Mesenteric fat pad (tissue), 1 donor: ENCODE measurements around the gene STARD13. TPM values are rescaled to one million over a fixed set of nuclear protein-coding genes. Genes with fewer than 3 reads are reported as not detected.
"Not testable (repeated sequence)": the region's sequence is repeated elsewhere in the genome, so short reads cannot be mapped to it uniquely, and the experiment has no call there.

ENCODE experiments used
- DNase-seq: peaks from one replicate; pipeline ENCODE4 v3.0.0-alpha.2; 2020; ENCODE audit warnings: low spot score
- total RNA-seq: library from RNA; stranded (reverse); fragmentation: NEBNext Ultra II Directional; extraction: Animal tissue kit (Norgen Biotek cat#: 25700); gene quantifications from one replicate; pipeline ENCODE4 v1.2.1, GENCODE V29; 2021
- donor health status: DM: yes; HTN: yes; CAD: no.

The STARD13 gene
- total RNA-seq, 1 donor from 2014 or later = 59.2 TPM

DNA sequence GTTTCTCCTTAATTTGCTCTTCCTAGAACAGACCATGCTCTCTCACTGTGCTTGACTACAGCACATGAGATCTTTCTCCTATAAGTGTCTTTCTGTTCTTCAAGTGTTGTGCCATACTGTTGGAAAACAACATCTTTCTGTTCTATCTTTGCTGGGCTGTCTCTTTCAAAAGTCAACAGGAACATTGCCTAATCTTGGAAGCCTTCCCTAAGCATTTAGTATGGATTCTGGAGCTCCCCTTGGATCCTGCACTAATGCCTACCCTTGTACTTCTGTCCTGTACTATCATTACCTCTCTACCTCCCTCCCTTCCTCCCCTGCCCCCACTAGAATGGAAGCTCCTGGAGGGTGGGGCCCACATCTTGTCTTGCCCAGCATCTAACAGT, 26.8 kb downstream of the STARD13 start:
- no peak for DNase-seq

GRCh38 chr13:33257841-33258807, 27.4 kb downstream of the STARD13 start:
- DNase-seq = no peak

- no peak for DNase-seq
Observed at GRCh38 chr13:33256148-33256840, 29.3 kb downstream of the STARD13 start.

DNA sequence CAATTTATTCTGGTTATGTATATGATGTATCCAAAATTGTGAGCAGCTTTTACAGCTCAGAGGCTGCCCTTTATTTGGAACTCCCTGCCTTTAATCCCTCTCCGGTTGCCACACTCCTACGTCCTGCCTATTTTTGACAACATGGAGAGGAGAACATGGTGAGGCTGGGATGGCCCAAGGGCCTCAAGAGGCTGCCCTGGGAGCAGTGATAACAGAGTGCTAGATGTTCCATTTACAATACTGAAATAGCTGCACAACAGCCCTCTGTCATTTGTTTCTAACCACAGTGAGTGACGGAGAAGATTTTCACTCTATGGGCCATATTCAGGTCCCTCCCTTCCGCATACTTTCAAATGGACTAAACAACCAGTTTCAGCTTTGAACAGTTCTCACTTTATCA, 33.4 kb downstream of the STARD13 start:
- DNase-seq = no peak

DNA sequence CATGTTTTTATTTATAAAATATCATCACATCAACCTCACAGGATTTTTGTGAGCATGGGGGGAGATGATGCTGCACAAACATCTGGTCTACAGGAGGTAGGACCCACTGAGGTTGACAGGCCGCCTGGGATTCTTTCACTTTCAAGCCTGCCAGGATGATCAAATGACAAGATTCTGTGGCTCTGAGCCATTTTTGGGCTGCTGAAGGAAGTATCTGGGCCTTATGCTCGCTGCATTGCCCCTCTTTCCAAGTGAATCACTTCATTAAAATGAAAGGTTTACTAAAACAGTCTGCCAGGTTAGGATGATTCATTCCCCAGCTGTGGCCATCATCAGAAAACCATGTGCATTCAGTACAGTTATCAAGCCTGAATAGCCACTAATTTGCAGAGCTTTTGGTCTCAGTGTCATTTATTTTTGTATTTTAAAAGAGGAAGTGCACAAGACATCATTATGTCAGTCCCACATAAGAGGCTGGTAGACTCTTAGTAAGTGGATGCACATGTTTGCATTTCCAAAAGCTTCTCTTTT, 34.4 kb downstream of the STARD13 start:
- DNase-seq = no peak

- no peak for DNase-seq
Observed at GRCh38 chr13:33250609-33251008, 34.9 kb downstream of the STARD13 start.

GRCh38 chr13:33249894-33250293, 35.7 kb downstream of the STARD13 start:
- no peak for DNase-seq

- no peak for DNase-seq
Observed at GRCh38 chr13:33249066-33249465, 36.5 kb downstream of the STARD13 start.

GRCh38 chr13:33245505-33246158, 39.9 kb downstream of the STARD13 start:
- DNase-seq = no peak

DNA sequence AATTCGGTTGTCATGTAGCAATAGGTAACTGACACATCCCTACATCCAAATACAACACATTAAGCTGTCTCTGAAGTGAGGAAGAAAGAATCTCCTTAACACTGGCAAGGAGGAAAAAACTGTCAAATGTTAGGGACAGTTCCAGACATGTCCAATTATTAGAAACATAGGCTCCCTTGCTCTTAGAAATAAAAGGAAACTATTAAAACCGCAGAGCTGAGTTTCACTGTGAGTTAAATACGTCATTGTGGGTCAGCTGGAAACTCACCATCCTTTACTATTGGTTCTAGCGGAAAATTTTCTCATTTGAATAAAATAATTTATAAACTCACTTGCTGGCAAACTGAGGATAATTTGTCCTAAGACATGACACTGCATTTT, 40.7 kb downstream of the STARD13 start:
- DNase-seq = no peak

DNA sequence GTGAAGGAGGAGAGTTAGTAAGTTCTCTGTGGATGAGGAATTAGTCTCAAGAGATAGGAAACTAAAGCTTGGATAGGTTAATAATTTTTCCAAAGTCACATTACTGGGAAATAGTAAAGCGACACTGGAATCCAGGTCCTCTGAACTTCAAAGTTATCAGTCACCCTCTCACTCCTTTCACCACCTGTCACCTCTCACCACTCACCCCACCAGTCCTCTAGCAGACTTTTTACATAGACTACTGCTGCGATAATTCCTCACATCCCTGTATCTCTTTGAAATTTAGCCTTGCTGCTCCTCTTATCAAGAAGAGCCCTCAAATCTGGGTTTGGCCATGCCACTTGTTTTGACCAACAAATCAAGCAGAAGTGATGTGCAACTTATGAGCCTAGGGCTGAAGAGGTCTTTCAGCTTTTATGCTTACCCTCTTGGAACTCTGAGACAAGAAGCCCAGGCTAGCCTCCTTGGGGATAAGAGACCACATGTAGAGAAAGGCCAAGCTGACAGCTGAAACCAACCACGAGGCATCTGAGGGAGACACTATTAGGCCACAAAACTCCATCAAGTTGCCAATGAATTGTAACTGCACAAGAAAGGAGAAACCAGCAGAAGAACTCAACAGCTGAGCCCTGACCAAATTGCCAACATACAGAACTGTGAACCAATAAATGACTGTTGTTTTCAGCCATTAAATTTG, 41.2 kb downstream of the STARD13 start:
- DNase-seq = no peak

DNA sequence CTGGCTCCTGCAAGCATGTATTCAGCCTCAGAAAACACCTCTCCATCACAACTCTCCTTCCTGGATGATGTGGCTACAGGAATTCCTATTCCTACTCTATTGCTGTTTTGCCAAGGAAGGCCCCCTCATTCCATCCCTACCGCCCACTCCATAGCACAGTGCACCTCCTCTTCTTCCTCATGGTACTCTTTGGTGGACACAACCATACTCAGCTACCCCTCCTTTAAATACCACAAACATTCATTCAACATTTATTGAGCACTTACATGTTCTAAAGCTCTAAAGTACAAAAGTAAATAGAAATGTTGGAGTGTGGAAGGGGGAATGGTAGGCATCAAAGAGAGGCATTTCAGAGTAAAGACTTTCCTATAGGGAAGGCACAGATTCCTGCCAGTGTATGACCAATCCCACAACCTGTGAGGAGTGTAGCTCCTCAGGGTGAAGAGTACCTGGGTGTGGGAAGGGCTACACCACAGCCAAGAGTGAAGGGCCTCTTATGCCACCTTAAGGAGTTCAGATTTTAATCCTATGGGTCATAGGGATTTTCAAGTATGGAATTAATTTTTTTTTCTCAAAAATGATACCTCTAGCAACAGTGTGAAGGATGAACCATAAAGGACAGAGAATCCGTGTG, 42.5 kb downstream of the STARD13 start:
- no peak for DNase-seq

DNA sequence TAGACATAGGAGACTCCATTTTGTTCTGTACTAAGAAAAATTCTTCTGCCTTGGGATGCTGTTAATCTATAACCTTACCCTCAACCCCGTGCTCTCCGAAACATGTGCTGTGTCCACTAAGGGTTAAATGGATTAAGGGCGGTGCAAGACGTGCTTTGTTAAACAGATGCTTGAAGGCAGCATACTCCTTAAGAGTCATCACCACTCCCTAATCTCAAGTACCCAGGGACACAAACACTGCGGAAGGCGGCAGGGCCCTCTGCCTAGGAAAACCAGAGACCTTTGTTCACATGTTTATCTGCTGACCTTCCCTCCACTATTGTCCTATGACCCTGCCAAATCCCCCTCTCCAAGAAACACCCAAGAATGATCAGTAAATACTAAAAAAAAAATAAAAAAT, 43.2 kb downstream of the STARD13 start:
- DNase-seq = not testable (repeated sequence)

DNA sequence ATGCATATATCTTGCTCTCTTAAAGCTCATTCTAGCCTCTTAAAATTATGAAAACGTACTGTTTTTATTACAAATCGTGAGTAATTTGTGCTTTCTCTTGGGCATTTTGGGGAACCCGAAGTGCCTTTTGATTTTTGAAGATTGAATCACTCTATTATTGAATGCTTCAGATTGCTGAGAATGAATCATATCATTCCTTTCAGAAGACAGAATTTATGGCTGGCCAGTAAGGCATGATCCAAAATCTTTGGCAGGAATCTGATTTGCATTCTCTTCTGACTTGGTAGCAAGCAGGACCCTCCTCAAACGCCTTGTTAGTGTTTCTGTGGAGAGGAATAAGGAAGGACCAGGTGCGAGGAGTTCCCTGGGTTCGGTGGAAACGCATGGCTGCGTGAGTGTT, 49.5 kb downstream of the STARD13 start:
- no peak for DNase-seq

DNA sequence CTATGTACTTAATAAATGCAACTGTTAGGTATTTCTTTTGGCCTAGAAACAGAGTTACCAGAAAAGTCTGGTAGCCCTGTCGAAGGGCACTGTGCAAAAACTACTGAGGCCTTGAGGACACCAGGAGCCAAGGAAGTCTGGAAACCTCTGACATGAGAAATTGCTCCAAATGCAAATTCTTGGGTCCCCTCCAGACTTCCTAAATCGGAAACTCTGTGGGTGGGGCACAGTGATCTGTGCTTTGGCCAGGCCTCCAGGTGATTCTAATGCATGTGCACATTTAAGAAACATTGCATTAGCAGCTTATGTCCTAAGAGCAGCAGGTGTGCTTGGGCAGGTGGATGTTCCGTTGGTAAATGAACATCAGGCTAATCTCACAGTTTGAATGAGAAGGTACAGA, 50.0 kb downstream of the STARD13 start:
- DNase-seq = no peak

DNA sequence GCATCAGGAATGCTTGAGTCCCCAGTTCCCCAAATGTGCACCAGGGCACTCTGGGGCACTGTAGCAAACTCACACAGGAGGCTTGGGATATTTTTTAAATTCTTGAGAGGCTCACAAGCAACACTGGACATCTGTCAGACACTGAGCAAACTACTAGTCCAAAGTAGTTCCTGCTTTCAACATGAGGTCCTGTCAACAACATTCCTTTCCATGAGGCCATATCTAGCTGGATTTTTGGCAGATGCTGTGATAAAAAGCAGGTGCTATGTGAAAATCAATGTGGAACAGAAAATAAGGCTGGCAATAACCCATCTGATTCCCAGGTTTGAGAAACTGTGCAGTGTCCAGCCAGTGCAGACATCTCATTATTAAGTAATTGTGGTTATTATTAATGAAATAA, 50.5 kb downstream of the STARD13 start:
- DNase-seq = no peak

GRCh38 chr13:33233547-33233946, 52.0 kb downstream of the STARD13 start:
- no peak for DNase-seq

DNA sequence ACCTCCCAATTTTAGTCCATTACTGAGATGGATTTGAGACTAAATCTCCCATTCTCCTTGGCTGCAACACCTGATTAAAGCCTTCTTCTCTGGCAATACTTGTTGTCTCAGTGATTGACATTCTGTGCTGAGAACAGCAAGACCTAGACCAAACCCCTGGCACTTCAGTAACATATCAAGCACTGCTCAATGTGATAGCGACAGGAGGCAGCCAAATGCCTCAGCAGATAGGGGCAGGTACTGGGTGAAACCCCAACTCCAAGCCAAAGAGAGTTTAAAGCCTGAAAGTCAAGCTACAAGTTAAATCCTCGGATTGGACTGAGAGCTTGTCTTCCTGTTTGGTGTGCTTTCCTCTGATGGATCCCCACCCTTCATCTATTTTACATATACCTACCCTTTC, 52.7 kb downstream of the STARD13 start:
- no peak for DNase-seq

DNA sequence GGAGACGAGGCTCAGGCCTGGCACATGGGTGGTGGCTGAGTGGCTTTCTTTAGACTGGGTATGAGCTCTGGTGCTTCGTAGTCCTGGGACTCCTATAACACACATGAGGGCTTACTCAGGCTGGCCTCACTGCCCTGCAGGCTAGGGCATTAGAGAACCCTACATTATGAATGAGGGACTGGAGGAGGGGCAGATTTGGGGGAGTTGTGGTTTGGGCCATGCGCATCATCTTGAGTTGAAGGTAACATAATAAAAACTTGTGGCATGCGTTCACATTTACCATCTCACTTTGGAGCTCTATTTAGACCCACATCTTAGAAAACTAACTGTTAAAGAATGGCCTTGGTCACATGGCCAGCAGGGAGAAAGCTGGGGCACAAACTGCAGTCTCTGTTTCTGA, 54.2 kb downstream of the STARD13 start:
- no peak for DNase-seq

DNA sequence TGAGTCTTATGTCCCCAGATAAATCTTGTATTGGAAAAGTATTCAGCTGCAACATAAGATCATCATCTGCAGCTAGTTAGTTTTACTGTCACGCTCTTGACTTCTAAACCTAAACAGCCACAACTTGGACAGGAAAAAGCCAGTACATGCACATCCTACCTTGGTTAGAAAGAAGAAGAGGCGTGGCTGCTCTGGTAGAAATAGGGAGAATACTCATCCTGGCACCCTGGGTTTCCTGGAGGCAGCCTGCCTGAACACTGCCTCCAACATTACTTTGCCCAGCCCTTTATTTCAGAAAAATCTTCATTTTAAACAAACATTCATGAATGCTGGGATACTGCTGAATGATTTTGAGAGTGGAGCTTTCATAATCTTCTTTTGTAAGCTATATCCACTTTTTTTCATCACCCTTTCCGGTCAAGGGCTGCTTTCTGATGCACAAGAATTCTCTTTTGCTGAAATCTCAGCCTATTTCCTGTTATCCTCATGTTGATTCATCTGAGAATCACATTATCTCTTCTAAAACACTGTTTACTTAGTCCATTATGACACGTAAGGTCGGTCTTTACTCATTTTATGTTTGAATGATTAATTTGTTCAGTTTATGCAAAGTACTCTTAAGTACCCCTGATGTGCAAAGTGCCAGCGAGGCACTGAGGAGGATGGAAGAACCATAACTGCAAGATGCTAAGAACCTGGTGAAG, 55.2 kb downstream of the STARD13 start:
- DNase-seq = no peak
